ENCODE data around the gene DNAJC21.
"Not testable (repeated sequence)": the region's sequence is repeated elsewhere in the genome, so short reads cannot be mapped to it uniquely, and the experiment has no call there.

Gene DNAJC21

DNA sequence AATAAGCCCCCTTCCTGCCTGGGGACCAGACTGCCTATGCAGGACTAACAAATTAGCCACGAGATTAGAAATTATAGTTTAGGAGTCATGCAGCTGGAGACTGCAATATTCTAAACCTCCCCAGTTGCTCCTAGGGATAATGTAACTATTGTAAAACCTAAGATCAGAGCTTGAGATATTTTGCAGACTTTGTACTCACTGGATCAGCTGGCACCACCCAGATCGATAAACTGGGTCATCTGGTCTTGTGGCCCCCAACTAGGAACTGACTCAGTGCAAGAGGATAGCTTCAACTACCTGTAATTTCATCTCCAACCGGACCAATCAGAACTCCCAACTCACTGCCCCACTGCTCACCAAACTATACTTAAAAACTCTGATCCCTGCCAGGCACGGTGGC is 38.2 kb downstream of the DNAJC21 start:
- no peak overlapping the region for H3K27ac ChIP-seq
- CTCF ChIA-PET: no interaction called here
- TF ChIP-seq, protein P1, sequence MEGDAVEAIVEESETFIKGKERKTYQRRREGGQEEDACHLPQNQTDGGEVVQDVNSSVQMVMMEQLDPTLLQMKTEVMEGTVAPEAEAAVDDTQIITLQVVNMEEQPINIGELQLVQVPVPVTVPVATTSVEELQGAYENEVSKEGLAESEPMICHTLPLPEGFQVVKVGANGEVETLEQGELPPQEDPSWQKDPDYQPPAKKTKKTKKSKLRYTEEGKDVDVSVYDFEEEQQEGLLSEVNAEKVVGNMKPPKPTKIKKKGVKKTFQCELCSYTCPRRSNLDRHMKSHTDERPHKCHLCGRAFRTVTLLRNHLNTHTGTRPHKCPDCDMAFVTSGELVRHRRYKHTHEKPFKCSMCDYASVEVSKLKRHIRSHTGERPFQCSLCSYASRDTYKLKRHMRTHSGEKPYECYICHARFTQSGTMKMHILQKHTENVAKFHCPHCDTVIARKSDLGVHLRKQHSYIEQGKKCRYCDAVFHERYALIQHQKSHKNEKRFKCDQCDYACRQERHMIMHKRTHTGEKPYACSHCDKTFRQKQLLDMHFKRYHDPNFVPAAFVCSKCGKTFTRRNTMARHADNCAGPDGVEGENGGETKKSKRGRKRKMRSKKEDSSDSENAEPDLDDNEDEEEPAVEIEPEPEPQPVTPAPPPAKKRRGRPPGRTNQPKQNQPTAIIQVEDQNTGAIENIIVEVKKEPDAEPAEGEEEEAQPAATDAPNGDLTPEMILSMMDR (conservative IDR thresholded peaks at IDR 0.05; ENCODE audit: low read depth): no peak
- POLR2A ChIA-PET (ENCODE audit: low non-redundant PET): no interaction called here
- DNase-seq (ENCODE audit: low spot score): no peak

DNA sequence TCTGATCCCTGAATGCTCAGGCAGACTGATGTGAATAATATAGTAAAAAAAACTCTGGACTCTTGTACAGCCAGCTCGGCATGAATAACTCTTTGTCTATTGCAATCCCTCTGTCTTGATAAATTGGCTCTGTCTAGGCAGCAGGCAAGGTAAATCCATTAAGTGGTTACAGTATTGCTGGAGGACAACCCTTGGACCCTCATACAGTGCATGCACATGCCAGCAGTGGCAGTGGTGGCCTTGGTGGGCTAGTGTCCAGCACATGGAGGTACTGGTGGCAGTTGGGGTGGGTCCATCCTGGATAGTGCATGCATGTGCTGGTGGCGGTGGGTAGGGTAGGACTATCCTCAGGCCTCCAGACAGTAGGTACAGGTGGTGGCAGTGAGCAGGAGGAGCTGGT is 38.9 kb downstream of the DNAJC21 start:
- DNase-seq (ENCODE audit: low spot score): no peak
- ChIA-PET CTCF (no interaction called here), POLR2A (ENCODE audit: low non-redundant PET) (no interaction called here)
- TF ChIP-seq, protein P1 (conservative IDR thresholded peaks at IDR 0.05; ENCODE audit: low read depth): no peak
- H3K27ac ChIP-seq: no peak overlapping the region

DNA sequence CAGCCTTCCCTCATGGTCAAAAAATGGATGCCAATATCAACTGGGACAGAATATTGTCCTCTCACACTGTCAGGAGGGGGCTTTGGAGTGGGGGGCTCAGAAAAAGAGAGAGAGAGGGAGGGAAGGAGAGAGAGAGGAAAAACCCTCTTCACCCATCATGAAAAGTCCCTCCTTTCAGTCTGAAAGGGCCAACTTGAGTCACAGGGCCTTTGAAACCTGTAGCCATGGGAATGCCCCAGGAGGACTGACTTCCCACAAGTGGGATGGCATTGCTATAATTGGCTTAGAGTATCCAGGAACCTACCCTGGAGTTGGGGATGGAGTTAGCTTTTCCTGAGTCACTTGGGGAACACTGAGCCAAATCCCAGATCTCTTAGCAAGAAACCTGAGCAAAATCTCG is 41.2 kb downstream of the DNAJC21 start:
- TF ChIP-seq, protein P1 (conservative IDR thresholded peaks at IDR 0.05; ENCODE audit: low read depth): no peak
- ChIA-PET POLR2A (ENCODE audit: low non-redundant PET) (no interaction called here), CTCF (interaction anchor here (0.6 kb wide), 1 partner anchor 33 kb away, joined by 4 read pairs; no protein-coding TSS in a partner anchor)
- H3K27ac ChIP-seq: no peak overlapping the region
- DNase-seq (ENCODE audit: low spot score): no peak

DNA sequence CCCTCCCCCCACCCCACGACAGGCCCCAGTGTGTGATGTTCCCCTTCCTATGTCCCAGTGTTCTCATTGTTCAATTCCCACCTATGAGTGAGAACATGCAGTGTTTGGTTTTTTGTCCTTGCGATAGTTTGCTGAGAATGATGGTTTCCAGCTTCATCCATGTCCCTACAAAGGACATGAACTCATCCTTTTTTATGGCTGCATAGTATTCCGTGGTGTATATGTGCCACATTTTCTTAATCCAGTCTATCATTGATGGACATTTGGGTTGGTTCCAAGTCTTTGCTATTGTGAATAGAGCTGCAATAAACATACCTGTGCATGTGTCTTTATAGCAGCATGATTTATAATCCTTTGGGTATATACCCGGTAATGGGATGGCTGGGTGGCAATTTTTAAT is 42.3 kb downstream of the DNAJC21 start:
- CTCF ChIA-PET: interaction anchor here (0.7 kb wide), 1 partner anchor 208 kb away, joined by 3 read pairs; no protein-coding TSS in a partner anchor

DNA sequence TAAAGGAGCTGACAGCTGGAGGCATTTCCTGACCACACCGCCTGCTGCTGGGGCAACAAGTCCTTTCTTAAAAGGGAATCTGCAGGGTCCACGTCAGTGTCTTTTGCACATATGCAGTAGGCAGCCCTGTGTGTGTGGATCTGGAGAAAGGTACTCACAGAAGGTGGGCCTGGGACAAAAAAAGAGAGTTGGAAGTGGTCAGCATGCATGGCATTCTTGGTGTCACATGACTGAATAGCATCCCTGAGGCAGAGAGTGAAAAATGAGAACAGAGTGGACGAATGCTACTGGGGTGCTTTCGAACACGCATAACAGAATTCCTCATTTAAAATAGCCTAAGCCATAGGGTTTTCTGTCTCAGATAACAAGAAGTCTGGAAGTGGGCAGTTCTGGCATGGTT is 47.0 kb downstream of the DNAJC21 start:
- no peak for DNase-seq (ENCODE audit: low spot score)
- POLR2A ChIA-PET (ENCODE audit: low non-redundant PET): no interaction called here
- CTCF ChIA-PET: no interaction called here
- TF ChIP-seq, protein P1 (conservative IDR thresholded peaks at IDR 0.05; ENCODE audit: low read depth): no peak
- no peak overlapping the region for H3K27ac ChIP-seq

More for the DNA sequence above, 42.3 kb downstream of the DNAJC21 start:
- POLR2A ChIA-PET (ENCODE audit: low non-redundant PET); H3K27ac ChIP-seq; DNase-seq (ENCODE audit: low spot score): not testable (repeated sequence)

DNA sequence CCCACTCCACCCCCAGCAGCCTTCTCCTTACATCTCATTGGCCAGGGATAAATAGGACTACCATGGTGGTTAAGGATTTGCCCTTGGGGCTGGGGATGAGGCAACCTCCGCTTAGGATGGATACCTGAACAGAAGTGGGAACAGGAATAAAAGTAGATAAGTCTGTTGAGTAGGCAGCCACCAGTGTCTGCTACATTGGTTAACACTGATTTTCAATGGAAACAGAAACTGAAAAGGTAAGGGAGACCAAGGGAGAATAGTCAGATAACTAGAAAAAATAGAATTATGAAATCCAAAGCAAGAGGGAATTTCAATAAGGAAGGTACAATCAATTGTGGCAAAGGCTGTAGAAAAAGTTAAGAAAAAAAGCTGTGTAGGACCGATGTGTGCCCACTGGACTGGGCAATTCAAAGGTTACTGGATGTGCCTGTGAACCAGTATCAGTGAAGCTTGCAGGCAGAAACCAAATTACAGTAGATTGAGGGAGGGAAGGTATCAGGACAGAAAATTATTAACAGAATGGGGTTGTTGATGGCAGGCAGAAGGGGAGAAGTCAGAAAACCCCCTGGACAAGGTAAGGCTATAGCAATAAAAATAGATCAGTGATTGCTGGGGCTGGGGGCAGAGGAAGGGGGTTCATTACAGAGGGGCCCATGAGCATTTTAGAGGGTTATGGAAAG is 48.7 kb downstream of the DNAJC21 start:
- TF ChIP-seq, protein P1 (conservative IDR thresholded peaks at IDR 0.05; ENCODE audit: low read depth): no peak
- CTCF ChIA-PET: interaction anchor here (0.5 kb wide), 1 partner anchor 20 kb away, joined by 6 read pairs; no protein-coding TSS in a partner anchor

DNA sequence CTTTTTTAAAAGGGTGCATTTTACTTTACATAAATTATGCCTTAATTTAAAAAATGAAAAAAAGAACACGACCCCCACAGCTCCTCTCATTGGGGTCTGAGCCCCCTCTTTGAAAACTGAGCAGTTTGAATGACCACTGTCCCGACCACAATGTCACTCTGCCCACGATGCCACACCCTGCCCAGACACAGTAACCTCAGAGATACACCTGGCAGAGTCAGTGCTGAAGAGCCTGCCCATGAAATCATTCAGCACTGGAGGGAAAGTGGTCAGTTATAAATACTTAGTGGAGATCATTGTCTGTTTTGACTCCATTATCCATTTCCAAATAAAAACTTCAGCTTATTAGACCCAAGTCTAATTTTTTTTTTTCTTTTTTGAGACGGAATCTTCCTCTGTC is 49.3 kb downstream of the DNAJC21 start:
- DNase-seq (ENCODE audit: low spot score): no peak
- no peak overlapping the region for H3K27ac ChIP-seq
- CTCF ChIA-PET: no interaction called here
- POLR2A ChIA-PET (ENCODE audit: low non-redundant PET): interaction anchor here (0.6 kb wide), 1 partner anchor 176 kb away, joined by 3 read pairs; no protein-coding TSS in a partner anchor
- TF ChIP-seq, protein P1 (conservative IDR thresholded peaks at IDR 0.05; ENCODE audit: low read depth): no peak

More for the DNA sequence above, 48.7 kb downstream of the DNAJC21 start:
- POLR2A ChIA-PET (ENCODE audit: low non-redundant PET): no interaction called here
- H3K27ac ChIP-seq: no peak overlapping the region
- DNase-seq (ENCODE audit: low spot score): no peak

Measured in RWPE1 (cell line).